NCI-H1048 (cell line): ENCODE results near the gene SLC2A13.
"Not testable (repeated sequence)": the region's sequence is repeated elsewhere in the genome, so short reads cannot be mapped to it uniquely, and the experiment has no call there.

Experiments used
- DNase-seq: peaks from one replicate; lab custom pipeline; 2025; lab: John Stamatoyannopoulos, UW

Gene SLC2A13

GRCh38 chr12:39804898-39805297, 301.0 kb downstream of the SLC2A13 start:
- DNase-seq: no peak

DNA sequence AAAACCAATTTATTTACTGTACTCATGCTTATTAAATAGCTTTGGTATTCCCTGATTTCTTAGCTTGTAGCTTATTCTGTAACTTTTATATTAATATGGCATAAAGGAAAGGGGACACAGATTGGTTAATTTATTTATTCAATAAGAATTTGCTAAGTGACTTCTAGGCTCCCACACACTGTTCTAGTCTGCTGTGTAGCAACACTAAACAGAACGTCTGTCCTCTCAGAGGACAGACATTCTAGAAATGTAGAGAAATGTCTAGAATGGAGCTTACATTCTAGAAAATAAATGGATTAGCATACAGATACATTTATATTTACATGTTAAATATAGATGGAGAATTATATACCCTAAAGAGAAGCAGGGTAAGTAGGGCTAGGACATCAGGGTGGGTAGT, 301.4 kb downstream of the SLC2A13 start:
- DNase-seq: no peak

GRCh38 chr12:39803151-39803550, 302.7 kb downstream of the SLC2A13 start:
- DNase-seq: no peak

GRCh38 chr12:39798977-39799376, 306.9 kb downstream of the SLC2A13 start:
- no peak for DNase-seq

DNA sequence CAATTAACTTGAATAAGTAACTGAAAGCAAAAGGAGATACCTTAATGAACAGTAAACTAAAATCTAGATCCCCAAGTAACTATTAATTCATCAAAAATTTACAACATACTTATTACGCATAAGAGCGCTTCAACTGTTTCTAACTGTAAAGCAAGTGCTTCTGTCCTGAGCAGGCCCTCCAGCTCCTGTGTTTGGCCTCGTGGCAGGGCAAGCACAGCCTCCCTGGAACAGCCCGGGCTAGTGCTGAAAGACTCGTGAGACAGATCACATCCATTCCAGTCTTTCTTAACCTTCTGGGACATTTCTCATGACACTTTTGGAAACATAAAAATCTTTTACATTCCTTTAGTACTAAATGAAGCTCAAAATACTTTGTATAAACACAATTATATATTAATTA, 307.5 kb downstream of the SLC2A13 start:
- DNase-seq: no peak

- DNase-seq: no peak
Observed at GRCh38 chr12:39795481-39795880, 310.4 kb downstream of the SLC2A13 start.

DNA sequence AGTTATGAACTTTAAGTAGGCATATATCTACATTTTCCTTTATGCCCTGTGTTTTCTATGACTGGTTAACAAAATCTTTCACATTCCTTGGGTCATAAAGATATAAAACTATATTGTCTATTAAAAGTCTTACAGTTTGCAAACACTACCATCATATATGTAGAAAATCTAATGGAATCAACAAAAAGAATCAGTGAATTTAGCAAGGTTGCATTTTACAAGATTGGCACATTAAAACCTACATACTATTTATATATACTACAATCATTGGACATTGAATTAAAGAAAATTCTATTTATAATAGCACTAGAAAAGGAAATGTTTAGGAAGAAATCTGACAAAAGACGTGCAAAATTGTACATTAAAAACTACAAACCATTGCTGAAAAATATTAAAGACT, 312.9 kb downstream of the SLC2A13 start:
- DNase-seq: no peak

DNA sequence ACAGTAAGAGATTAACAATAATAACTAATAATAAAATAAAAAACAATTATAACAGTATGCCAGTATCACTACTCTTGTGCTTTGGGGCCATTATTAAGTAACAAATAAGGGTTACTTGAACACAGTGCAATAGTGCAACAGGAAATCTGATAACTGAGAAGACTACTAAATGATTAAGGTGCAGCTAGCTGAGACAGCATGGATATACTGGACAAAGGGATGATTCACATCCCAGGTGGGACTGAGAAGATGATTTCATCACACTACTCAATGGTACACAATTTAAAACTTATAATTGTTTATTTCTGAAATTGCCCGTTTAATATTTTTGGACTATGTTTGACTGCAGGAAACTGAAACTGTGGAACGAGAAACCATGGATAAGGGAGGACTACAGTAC, 317.6 kb downstream of the SLC2A13 start:
- no peak for DNase-seq

DNA sequence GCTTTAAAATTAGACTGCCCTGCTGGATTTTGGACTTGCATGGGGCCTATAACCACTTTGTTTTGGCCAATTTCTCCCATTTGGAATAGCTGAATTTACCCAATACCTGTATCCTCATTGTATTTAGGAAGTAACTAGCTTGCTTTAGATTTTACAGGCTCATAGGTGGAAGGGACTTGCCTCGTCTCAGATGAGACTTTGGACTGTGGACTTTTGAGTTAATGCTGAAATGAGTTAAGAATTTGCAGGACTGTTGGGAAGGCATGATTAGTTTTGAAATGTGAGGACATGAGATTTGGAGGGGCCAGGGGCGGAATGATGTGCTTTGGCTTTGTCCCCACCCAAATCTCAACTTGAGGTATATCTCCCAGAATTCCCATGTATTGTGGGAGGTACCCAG, 320.1 kb downstream of the SLC2A13 start:
- not testable (repeated sequence) for DNase-seq

DNA sequence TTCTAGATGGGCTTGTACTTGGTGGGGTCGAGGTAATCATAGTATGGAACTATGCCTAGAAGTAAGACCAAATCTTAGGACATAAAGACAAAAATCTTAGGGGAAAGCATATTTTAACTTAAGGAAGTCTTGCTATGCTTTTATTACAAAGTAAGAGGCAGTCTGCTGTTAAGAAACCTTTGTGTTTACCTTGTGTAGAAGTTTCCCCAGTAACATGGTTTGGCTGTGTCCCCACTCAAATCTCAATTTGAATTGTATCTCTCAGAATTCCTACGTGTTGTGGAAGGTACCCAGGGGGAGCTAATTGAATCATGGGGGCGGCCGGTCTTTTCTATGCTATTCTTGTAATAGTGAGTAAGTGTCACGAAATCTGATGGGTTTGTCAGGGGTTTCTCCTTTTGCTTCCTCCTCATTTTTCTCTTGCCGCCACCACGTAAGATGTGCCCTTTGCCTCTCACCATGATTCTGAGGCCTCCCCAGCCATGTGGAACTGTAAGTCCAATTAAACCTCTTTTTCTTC, 323.8 kb downstream of the SLC2A13 start:
- no peak for DNase-seq

DNA sequence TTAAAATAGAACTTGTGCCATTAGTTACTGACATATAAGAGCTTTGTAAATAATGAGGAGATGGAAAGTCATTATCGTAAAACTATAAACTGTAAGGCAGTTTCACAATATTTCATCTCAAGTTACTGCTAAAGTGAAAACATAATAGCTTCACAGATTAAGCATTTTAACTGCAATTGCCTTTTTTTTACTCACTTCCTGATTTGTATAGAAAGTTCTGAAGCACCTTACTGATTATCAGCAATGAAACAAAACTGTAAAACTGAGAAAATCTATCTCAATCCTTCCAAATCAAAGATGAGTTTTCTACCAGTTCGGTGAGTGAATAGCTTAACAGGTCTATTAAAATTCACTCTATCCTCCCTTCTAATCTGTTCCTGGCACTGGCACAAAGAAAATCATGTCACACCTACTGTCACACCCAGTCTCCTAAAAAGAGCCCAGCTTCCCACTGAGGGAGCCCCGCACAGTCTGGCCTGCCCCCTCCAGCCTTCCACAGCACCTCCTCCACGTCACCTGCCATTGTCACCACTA, 324.9 kb downstream of the SLC2A13 start:
- no peak for DNase-seq

DNA sequence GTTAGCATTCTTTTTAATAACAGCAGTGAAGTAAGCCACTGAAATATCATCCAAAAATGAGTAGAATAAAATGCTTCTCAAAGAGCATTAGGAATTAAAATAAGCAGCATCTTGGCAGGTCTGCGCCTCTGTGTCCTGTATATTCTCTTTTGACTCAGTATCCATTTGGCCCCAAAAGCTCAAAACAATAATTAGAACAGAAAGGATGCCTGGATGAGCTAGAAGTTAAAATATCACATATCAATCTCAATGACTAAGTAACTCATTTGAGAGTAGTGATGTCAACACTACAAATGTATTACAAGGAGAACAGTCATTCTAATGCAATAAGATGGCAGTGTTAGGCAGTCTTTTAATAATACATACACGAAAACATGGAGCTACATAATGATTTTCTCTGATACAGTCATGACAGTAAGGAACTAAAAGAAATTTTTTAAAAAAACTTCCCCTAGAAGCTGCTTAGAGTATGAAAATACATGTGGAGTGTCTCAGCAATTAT, 325.4 kb downstream of the SLC2A13 start:
- no peak for DNase-seq

- no peak for DNase-seq
Observed at GRCh38 chr12:39779768-39780340, 326.0 kb downstream of the SLC2A13 start.

GRCh38 chr12:39777465-39777864, 328.4 kb downstream of the SLC2A13 start:
- no peak for DNase-seq

GRCh38 chr12:39773266-39773665, 332.6 kb downstream of the SLC2A13 start:
- DNase-seq: no peak

- DNase-seq: no peak
Observed at GRCh38 chr12:39772821-39773259, 333.0 kb downstream of the SLC2A13 start.

GRCh38 chr12:39771456-39771855, 334.4 kb downstream of the SLC2A13 start:
- DNase-seq: no peak

DNA sequence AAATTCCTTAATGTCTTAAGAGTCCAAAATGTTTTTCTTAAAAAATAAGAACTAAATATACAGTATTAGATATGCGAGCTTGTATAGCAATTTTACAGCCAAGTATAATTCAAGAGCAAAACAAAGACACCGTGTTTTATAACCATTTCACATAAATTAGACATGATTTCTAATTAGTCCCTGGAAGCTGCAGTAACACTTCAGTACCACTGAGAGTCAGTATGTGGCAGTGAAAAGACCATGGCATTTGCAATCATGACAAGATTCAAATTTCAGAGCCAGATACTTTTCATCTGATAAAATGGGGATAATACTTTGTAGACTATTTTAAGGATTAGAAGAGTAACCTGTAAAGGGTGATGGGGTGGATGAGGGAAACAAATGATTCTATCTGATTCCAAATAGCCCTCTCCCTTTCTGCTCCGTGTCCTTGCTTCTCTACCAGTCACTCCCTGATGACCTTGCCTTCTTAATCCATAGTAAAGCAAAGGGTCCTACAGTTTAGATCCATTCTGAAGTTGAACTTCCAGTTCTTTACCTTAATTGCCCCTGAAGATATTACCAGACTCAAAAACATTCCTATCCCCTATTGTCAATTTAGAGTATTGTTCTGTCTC, 340.8 kb downstream of the SLC2A13 start:
- DNase-seq: no peak

DNA sequence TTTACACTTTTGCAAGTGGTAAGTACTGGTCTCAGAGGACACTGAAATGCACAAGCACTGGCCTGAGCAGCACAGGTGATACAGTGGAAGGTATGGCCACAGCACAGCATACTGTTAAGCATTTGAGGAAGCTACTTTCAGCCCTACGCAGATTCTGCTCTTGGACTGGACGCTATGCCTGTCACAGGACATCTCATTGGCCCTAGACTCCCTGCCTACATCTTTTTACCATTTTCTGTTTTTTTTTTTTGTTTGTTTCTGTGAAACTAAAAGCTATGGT, 342.1 kb downstream of the SLC2A13 start:
- DNase-seq: no peak

DNA sequence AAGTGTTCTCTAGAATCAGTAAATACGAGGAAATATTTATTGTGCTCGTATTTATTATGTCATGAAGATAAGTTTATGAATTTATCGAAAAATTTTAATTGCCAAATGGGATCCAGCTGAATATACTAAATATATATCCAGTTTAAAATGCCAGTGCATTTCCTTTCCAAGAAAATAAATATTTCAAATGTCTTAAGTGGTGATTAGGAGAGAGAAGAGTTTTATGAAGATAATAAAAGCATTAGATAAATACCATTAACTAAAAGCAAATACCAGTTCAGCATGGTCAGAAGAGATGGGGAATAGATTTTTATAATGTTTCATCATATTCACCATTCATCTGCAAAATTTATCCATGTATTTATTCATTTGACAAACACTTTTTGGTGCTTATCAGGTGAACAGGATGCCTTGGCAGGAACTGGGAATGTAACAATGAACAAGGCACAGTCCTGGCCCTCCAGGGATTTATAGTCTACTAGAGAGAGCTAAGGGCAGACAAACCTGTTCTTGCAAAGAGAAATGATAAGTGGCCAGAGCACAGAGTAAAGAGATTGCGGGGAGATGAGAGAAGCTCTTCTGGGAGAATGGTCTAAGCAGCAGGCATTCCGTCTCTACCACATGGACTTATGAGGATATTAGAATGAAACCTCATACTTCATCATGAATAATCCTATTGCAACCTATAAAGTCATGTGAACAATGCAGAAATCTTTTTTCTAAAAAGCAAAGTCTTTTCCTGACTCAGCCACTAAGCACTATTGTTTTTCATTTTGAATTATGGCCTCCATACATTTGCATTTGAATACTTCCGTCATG, 342.6 kb downstream of the SLC2A13 start:
- DNase-seq: no peak

DNA sequence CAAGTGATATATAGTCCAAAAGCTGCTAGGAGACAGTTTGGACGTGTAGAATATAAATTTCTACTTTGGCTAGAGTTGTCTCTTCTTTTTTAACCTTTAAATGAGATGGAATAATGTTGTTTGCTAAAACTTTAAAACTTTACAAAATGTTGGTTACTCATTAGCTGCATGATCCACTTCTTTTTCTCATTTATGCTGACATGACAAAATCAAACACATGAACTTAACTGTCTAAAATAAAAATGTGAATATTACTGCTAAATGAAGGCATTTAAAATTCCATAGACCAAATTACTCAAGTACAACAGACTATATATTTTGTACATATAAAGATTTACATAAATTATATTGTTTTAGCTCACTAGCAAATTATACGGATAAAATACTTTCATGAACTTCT, 350.4 kb downstream of the SLC2A13 start:
- DNase-seq: no peak

DNA sequence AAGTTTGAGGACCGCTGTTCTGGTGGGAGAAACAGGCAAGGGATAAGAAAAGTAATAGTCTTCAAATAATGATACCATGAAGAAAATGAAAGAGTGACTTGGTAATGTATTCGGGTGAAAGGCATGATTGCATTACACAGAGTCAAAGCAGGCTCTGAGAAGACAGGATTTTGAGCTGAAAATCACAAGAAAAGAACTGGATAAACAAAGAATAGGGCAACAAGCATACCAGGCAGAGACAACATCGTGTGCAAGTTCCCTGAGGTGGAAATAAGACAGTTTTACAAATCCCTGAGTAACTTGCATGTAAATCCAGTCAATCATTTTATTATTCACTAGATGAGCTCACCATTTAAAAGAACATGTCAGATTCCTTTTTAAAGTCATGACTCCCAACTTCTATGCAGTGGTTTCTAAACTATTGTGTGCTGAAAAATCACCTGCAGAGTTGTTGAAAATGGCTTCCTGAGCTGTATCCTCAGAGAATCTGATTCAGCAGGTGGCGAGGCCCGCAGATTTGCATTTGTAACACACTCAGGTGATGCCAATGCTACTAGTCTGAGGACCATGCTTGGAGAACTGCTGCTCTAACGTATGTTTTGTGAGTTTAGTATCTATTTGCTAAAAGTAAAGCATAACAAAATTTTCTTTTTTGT, 353.3 kb downstream of the SLC2A13 start:
- no peak for DNase-seq
